ENCODE data around the gene SPRED2.

SPRED2 gene

GRCh38 chr2:65364986-65365733 lies 67.2 kb downstream of the SPRED2 start:
- Histone ChIP-seq H3K27me3 (replicated peaks in 2 of 5; ENCODE audit: control insufficient read depth in 4 of 5, insufficient read depth in 5 of 5, low read length in 4 of 5) (no peaks in the 10 kb centered on the region), H3K9me3 (ENCODE audit: control extremely low read depth in 1 of 5, control insufficient read depth in 4 of 5, insufficient read depth in 2 of 5, low read depth in 1 of 5, low read length in 4 of 5) (no peaks in the 10 kb centered on the region), H3K4me3 (ENCODE audit: control insufficient read depth in 1 of 7, extremely low read depth in 1 of 7, insufficient read depth in 4 of 7, low read depth in 2 of 7, low read length in 6 of 7) (no peak overlapping the region), H3K4me1 (ENCODE audit: control extremely low read depth in 1 of 4, control insufficient read depth in 4 of 4, insufficient read depth in 4 of 4, low read length in 3 of 4) (peaks cover 2 to 35% (median 10%) of the 10 kb centered on the region in 4 experiments), H3K36me3 (ENCODE audit: control insufficient read depth in 4 of 4, insufficient read depth in 4 of 4, low read length in 3 of 4) (no peaks in the 10 kb centered on the region), H3K27ac (ENCODE audit: insufficient read depth in 1 of 2, low read depth in 1 of 2, low read length in 2 of 2, poor library complexity in 1 of 2, severe bottlenecking in 2 of 2) (no peak overlapping the region)
- DNase-seq = no peak
- POLR2A ChIA-PET = no interaction called here
- CTCF ChIA-PET = interaction anchor here (1.0 kb wide), 2 partner anchors 13 kb away, joined by 3 to 4 read pairs; no protein-coding TSS in a partner anchor
- WGBS (ENCODE audit: insufficient coverage) = no CpG with 5 or more reads among the region's 2 CpGs

DNA sequence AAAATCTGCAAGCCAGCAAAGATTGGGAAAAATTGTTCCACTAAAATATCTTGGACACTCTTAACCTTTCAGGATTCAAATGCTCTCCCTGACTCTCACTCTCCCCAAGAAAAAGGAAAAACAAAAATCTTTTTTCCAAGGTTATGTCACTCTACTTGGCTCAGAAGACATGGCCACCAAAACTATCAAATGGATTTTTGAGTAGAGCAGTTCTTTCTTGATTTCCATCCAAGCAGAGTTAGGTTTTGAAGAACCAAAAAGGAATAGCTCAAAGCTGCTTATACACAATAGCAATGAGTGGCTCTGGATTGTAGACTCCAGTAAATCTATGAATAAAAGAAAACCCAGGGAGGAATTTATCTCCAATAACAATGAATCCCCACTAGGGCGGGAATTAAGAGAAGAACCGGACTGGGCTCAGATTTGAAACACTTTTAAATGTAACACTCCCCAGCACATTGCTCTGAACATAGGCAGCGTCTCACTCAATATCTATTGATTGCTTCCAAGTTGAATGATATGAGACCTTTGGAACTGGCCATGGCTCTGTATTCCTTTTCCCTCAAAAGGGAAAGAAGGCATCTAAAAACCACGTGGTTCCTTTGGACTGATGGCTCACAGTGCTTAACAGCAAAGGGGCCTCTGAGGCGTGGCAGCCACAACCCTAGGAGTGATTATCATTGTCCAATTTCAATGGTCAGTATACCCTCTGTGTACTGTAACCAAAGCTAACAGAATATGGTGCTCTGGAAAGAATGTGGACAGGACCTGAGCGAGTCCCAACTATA lies 68.3 kb downstream of the SPRED2 start:
- no peaks in the 10 kb centered on the region for H3K27me3 ChIP-seq (replicated peaks in 2 of 5; ENCODE audit: control insufficient read depth in 4 of 5, insufficient read depth in 5 of 5, low read length in 4 of 5)
- POLR2A ChIA-PET = no interaction called here
- peaks cover 2 to 41% (median 12%) of the 10 kb centered on the region in 4 experiments for H3K4me1 ChIP-seq (ENCODE audit: control extremely low read depth in 1 of 4, control insufficient read depth in 4 of 4, insufficient read depth in 4 of 4, low read length in 3 of 4)
- H3K36me3 ChIP-seq (ENCODE audit: control insufficient read depth in 4 of 4, insufficient read depth in 4 of 4, low read length in 3 of 4) = no peaks in the 10 kb centered on the region
- H3K27ac ChIP-seq (ENCODE audit: insufficient read depth in 1 of 2, low read depth in 1 of 2, low read length in 2 of 2, poor library complexity in 1 of 2, severe bottlenecking in 2 of 2) = no peak overlapping the region
- CTCF ChIA-PET = interaction anchor here (0.9 to 2.0 kb wide), 4 partner anchors 10 to 43 kb away, joined by 3 to 6 read pairs (median 4); no protein-coding TSS in a partner anchor
- DNase-seq = no peak
- no peaks in the 10 kb centered on the region for H3K9me3 ChIP-seq (ENCODE audit: control extremely low read depth in 1 of 5, control insufficient read depth in 4 of 5, insufficient read depth in 2 of 5, low read depth in 1 of 5, low read length in 4 of 5)
- 88% methylated on average over 3 of the region's 6 CpGs for WGBS (ENCODE audit: insufficient coverage)
- no peak overlapping the region for H3K4me3 ChIP-seq (ENCODE audit: control insufficient read depth in 1 of 7, extremely low read depth in 1 of 7, insufficient read depth in 4 of 7, low read depth in 2 of 7, low read length in 6 of 7)

GRCh38 chr2:65361623-65362022 lies 70.8 kb downstream of the SPRED2 start:
- peaks cover 2 to 49% (median 7%) of the 10 kb centered on the region in 4 experiments for H3K4me1 ChIP-seq (ENCODE audit: control extremely low read depth in 1 of 4, control insufficient read depth in 4 of 4, insufficient read depth in 4 of 4, low read length in 3 of 4)
- POLR2A ChIA-PET = interaction anchor here (1.3 kb wide), 1 partner anchor 14 kb away, joined by 5 read pairs; no protein-coding TSS in a partner anchor

DNA sequence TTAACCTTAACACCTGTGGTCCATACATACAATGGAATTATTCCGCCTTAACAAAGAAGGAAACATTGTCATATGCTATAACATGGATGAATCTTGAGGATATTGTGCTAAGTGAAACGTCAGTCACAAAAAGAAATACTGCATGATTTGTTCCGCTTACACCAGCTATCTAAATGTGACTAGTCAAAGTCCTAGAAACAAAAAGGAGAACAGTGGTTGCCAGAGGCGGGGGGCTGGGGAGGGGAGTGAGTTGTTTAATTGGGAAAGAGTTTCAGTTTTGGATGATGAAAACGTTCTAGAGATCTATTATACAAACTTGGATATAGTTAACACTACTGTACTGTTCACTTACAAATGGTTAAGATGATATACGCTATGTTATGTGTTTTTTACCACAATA lies 72.0 kb downstream of the SPRED2 start:
- Histone ChIP-seq H3K27ac (ENCODE audit: insufficient read depth in 1 of 2, low read depth in 1 of 2, low read length in 2 of 2, poor library complexity in 1 of 2, severe bottlenecking in 2 of 2) (no peak overlapping the region), H3K36me3 (ENCODE audit: control insufficient read depth in 4 of 4, insufficient read depth in 4 of 4, low read length in 3 of 4) (no peaks in the 10 kb centered on the region), H3K27me3 (replicated peaks in 2 of 5; ENCODE audit: control insufficient read depth in 4 of 5, insufficient read depth in 5 of 5, low read length in 4 of 5) (no peaks in the 10 kb centered on the region), H3K9me3 (ENCODE audit: control extremely low read depth in 1 of 5, control insufficient read depth in 4 of 5, insufficient read depth in 2 of 5, low read depth in 1 of 5, low read length in 4 of 5) (no peaks in the 10 kb centered on the region), H3K4me1 (ENCODE audit: control extremely low read depth in 1 of 4, control insufficient read depth in 4 of 4, insufficient read depth in 4 of 4, low read length in 3 of 4) (peaks cover under 1 to 41% (median 4%) of the 10 kb centered on the region in 4 experiments), H3K4me3 (ENCODE audit: control insufficient read depth in 1 of 7, extremely low read depth in 1 of 7, insufficient read depth in 4 of 7, low read depth in 2 of 7, low read length in 6 of 7) (no peak overlapping the region)
- POLR2A ChIA-PET = interaction anchor here (1.3 kb wide), 1 partner anchor 15 kb away, joined by 5 read pairs; no protein-coding TSS in a partner anchor
- CTCF ChIA-PET = interaction anchor here (1.2 to 1.7 kb wide), 2 partner anchors 10 to 23 kb away, joined by 3 read pairs; no protein-coding TSS in a partner anchor
- 88% methylated on average over 2 of the region's 6 CpGs for whole genome bisulfite sequencing (ENCODE audit: insufficient coverage)
- DNase-seq = no peak

More at GRCh38 chr2:65361623-65362022, 70.8 kb downstream of the SPRED2 start:
- DNase-seq = no peak
- Histone ChIP-seq H3K27ac (ENCODE audit: insufficient read depth in 1 of 2, low read depth in 1 of 2, low read length in 2 of 2, poor library complexity in 1 of 2, severe bottlenecking in 2 of 2) (no peak overlapping the region), H3K9me3 (ENCODE audit: control extremely low read depth in 1 of 5, control insufficient read depth in 4 of 5, insufficient read depth in 2 of 5, low read depth in 1 of 5, low read length in 4 of 5) (no peaks in the 10 kb centered on the region), H3K27me3 (replicated peaks in 2 of 5; ENCODE audit: control insufficient read depth in 4 of 5, insufficient read depth in 5 of 5, low read length in 4 of 5) (no peaks in the 10 kb centered on the region), H3K36me3 (ENCODE audit: control insufficient read depth in 4 of 4, insufficient read depth in 4 of 4, low read length in 3 of 4) (no peaks in the 10 kb centered on the region), H3K4me3 (ENCODE audit: control insufficient read depth in 1 of 7, extremely low read depth in 1 of 7, insufficient read depth in 4 of 7, low read depth in 2 of 7, low read length in 6 of 7) (no peak overlapping the region)
- no CpG with 5 or more reads among the region's 3 CpGs for WGBS (ENCODE audit: insufficient coverage)
- CTCF ChIA-PET = interaction anchor here (0.7 to 1.9 kb wide), 3 partner anchors 9 to 18 kb away, joined by 3 to 4 read pairs (median 3); no protein-coding TSS in a partner anchor

GRCh38 chr2:65358678-65359400 lies 73.6 kb downstream of the SPRED2 start:
- H3K4me1 ChIP-seq (ENCODE audit: control extremely low read depth in 1 of 4, control insufficient read depth in 4 of 4, insufficient read depth in 4 of 4, low read length in 3 of 4) = peaks cover 4 to 46% (median 11%) of the 10 kb centered on the region in 4 experiments
- CTCF ChIA-PET = interaction anchor here (0.9 to 2.1 kb wide), 3 partner anchors 16 to 25 kb away, joined by 3 to 5 read pairs (median 3); no protein-coding TSS in a partner anchor
- no peak overlapping the region for H3K27ac ChIP-seq (ENCODE audit: insufficient read depth in 1 of 2, low read depth in 1 of 2, low read length in 2 of 2, poor library complexity in 1 of 2, severe bottlenecking in 2 of 2)
- no peaks in the 10 kb centered on the region for H3K36me3 ChIP-seq (ENCODE audit: control insufficient read depth in 4 of 4, insufficient read depth in 4 of 4, low read length in 3 of 4)
- DNase-seq = no peak
- POLR2A ChIA-PET = no interaction called here
- H3K4me3 ChIP-seq (ENCODE audit: control insufficient read depth in 1 of 7, extremely low read depth in 1 of 7, insufficient read depth in 4 of 7, low read depth in 2 of 7, low read length in 6 of 7) = no peak overlapping the region
- no peaks in the 10 kb centered on the region for H3K27me3 ChIP-seq (replicated peaks in 2 of 5; ENCODE audit: control insufficient read depth in 4 of 5, insufficient read depth in 5 of 5, low read length in 4 of 5)
- whole genome bisulfite sequencing (ENCODE audit: insufficient coverage) = 96% methylated on average over 3 of the region's 7 CpGs
- H3K9me3 ChIP-seq (ENCODE audit: control extremely low read depth in 1 of 5, control insufficient read depth in 4 of 5, insufficient read depth in 2 of 5, low read depth in 1 of 5, low read length in 4 of 5) = no peaks in the 10 kb centered on the region

- Histone ChIP-seq H3K36me3 (ENCODE audit: control insufficient read depth in 4 of 4, insufficient read depth in 4 of 4, low read length in 3 of 4) (no peaks in the 10 kb centered on the region), H3K9me3 (ENCODE audit: control extremely low read depth in 1 of 5, control insufficient read depth in 4 of 5, insufficient read depth in 2 of 5, low read depth in 1 of 5, low read length in 4 of 5) (no peaks in the 10 kb centered on the region), H3K27ac (ENCODE audit: insufficient read depth in 1 of 2, low read depth in 1 of 2, low read length in 2 of 2, poor library complexity in 1 of 2, severe bottlenecking in 2 of 2) (no peak overlapping the region), H3K27me3 (replicated peaks in 2 of 5; ENCODE audit: control insufficient read depth in 4 of 5, insufficient read depth in 5 of 5, low read length in 4 of 5) (no peaks in the 10 kb centered on the region), H3K4me1 (ENCODE audit: control extremely low read depth in 1 of 4, control insufficient read depth in 4 of 4, insufficient read depth in 4 of 4, low read length in 3 of 4) (peaks cover 5 to 46% (median 11%) of the 10 kb centered on the region in 4 experiments), H3K4me3 (ENCODE audit: control insufficient read depth in 1 of 7, extremely low read depth in 1 of 7, insufficient read depth in 4 of 7, low read depth in 2 of 7, low read length in 6 of 7) (no peak overlapping the region)
- ChIA-PET POLR2A (no interaction called here), CTCF (interaction anchor here (2.1 kb wide), 1 partner anchor 20 kb away, joined by 5 read pairs; no protein-coding TSS in a partner anchor)
- DNase-seq = no peak
Measured at GRCh38 chr2:65357959-65358294, 74.5 kb downstream of the SPRED2 start.

Measured in common myeloid progenitor, CD34-positive (primary cell).